HepG2 (cell line): Measurements from ENCODE around the gene USP36. TPM values are rescaled to one million over a fixed set of nuclear protein-coding genes. Genes with fewer than 3 reads are reported as not detected.

Source experiments
- ATAC-seq: fragments of 200-7000 bp; cut with Tn5 transposase; 3 replicates; pipeline ENCODE4 v1.9.1; 2020; ENCODE audit warnings: mild to moderate bottlenecking, moderate library complexity
- BruUV-seq: library from RNA; stranded (reverse); fragments of 400-500 nt; replicated peaks from 2 replicates; lab custom pipeline; 2021; lab: Mats Ljungman, UMichigan
- CTCF ChIA-PET: fragments of 300-600 bp; formaldehyde crosslinking; extraction: SDS; loops from one replicate; lab custom pipeline; 2021; ENCODE audit warnings: low total read pairs, inconsistent platforms, low intra/inter-chr PET ratio; lab: Yijun Ruan, JAX
- POLR2A ChIA-PET: fragments of 350-600 bp; sonication (Branson Sonifier 250); formaldehyde crosslinking; loops from one replicate; lab custom pipeline; 2020; ENCODE audit warnings: antibody characterized with exemption, inconsistent platforms; lab: Yijun Ruan, JAX
- DNase-seq: peaks from one replicate; pipeline ENCODE4 v3.0.0-alpha.2; 2015; ENCODE audit warnings: low spot score
- FAIRE-seq: peaks from 3 replicates; lab custom pipeline; 2011; peaks lifted over from hg19 to GRCh38; lab: Jason Lieb, UNC
- H2AFZ ChIP-seq: one replicate; pipeline ENCODE4 v1.6.1; 2011; ENCODE audit warnings: low read length, inconsistent platforms
- H3K27ac ChIP-seq: fragments of 300-600 bp; 3 replicates; pipeline ENCODE4 v1.8.0; 2011; ENCODE audit warnings: mixed run types, mild to moderate bottlenecking, mixed read lengths, low read length, inconsistent platforms; ENCODE audit not compliant: insufficient read depth; ENCODE audit errors: extremely low read length
- H3K27me3 ChIP-seq, 2 experiments: fragments of 200-600 bp in 1 of 2; 2 replicates in 1 of 2; 3 replicates in 1 of 2; pipeline versions ENCODE4 v1.6.0 to v1.8.0; 2011; ENCODE audit warnings: low read length in 2 of 2, mild to moderate bottlenecking in 2 of 2, moderate library complexity in 2 of 2, inconsistent platforms in 1 of 2; ENCODE audit not compliant: insufficient read depth in 2 of 2, control insufficient read depth in 1 of 2
- H3K36me3 ChIP-seq, 2 experiments: fragments of 200-600 bp in 1 of 2; replicated peaks in 1 of 2; 2 replicates in 1 of 2; 3 replicates in 1 of 2; pipeline versions ENCODE4 v1.5.1 to v1.8.0; 2011; ENCODE audit warnings: low read length in 2 of 2, inconsistent platforms in 1 of 2; ENCODE audit not compliant: insufficient read depth in 2 of 2, control insufficient read depth in 1 of 2
- H3K4me1 ChIP-seq: 2 replicates; pipeline ENCODE4 v1.5.1; 2012; ENCODE audit warnings: low read length, inconsistent platforms; ENCODE audit not compliant: insufficient read depth
- H3K4me2 ChIP-seq: 2 replicates; pipeline ENCODE4 v1.6.0; 2011; ENCODE audit warnings: low read depth, low read length, inconsistent platforms
- H3K4me3 ChIP-seq, 3 experiments: fragments of 200-600 bp in 1 of 3; sonication (generic), shearing (Covaris generic) in 1 of 3; replicated peaks in 1 of 3; 2 replicates each; pipeline ENCODE4 v1.5.1; 2011 to 2016; ENCODE audit warnings: low read length in 3 of 3, inconsistent platforms in 2 of 3, low read depth in 2 of 3, mild to moderate bottlenecking in 2 of 3, control low read depth in 1 of 3, mixed read lengths in 1 of 3; ENCODE audit not compliant: insufficient read depth in 1 of 3
- H3K79me2 ChIP-seq: one replicate; pipeline ENCODE4 v1.6.1; 2011; ENCODE audit warnings: low read length, inconsistent platforms; ENCODE audit not compliant: insufficient read depth
- H3K9ac ChIP-seq: 2 replicates; pipeline ENCODE4 v1.6.0; 2011; ENCODE audit warnings: mild to moderate bottlenecking, low read depth, low read length, inconsistent platforms; ENCODE audit not compliant: insufficient read depth
- H3K9me3 ChIP-seq: 2 replicates; pipeline ENCODE4 v1.5.1; 2012; ENCODE audit warnings: mild to moderate bottlenecking, low read length
- H4K20me1 ChIP-seq: 2 replicates; pipeline ENCODE4 v1.6.0; 2011; ENCODE audit warnings: inconsistent platforms, mild to moderate bottlenecking, low read length, moderate library complexity; ENCODE audit not compliant: insufficient read depth
- NR3C1 ChIP-seq: sonication (generic); formaldehyde crosslinking; IDR thresholded peaks from 2 replicates; pipeline ENCODE4 v1.4.0; 2020; ENCODE audit warnings: missing genetic modification reagents
- PCBP1 ChIP-seq: fragments of 200-400 bp; formaldehyde crosslinking; IDR thresholded peaks from 2 replicates; pipeline ENCODE4 v1.6.1; 2017; ENCODE audit warnings: mild to moderate bottlenecking, low read depth, low read length, borderline replicate concordance
- PLRG1 ChIP-seq: fragments of 450-650 bp; conservative IDR thresholded peaks from 2 replicates; pipeline ENCODE4 v1.6.1; 2016
- RXRA ChIP-seq: sonication (generic); formaldehyde crosslinking; IDR thresholded peaks from 2 replicates; pipeline ENCODE4 v1.5.1; 2020; ENCODE audit warnings: missing genetic modification reagents
- SPEN ChIP-seq: sonication (generic); formaldehyde crosslinking; IDR thresholded peaks from 2 replicates; pipeline ENCODE4 v1.5.1; 2020; ENCODE audit warnings: low read depth, mild to moderate bottlenecking, missing genetic modification reagents
- TBX3 ChIP-seq: fragments of 450-650 bp; IDR thresholded peaks from 2 replicates; pipeline ENCODE4 v1.6.1; 2017; ENCODE audit warnings: antibody characterized with exemption, mild to moderate bottlenecking, inconsistent platforms, borderline replicate concordance
- ZNF543 ChIP-seq: sonication (generic); formaldehyde crosslinking; IDR thresholded peaks from 2 replicates; pipeline ENCODE4 v1.4.0; 2020; ENCODE audit warnings: mild to moderate bottlenecking, missing genetic modification reagents
- ZNF724P ChIP-seq: sonication (generic); formaldehyde crosslinking; IDR thresholded peaks from 2 replicates; pipeline ENCODE4 v1.8.0; 2022; ENCODE audit warnings: missing genetic modification reagents, borderline replicate concordance
- ZNF891 ChIP-seq: sonication (generic); formaldehyde crosslinking; IDR thresholded peaks from 2 replicates; pipeline ENCODE4 v1.5.0; 2020; ENCODE audit warnings: mild to moderate bottlenecking, missing genetic modification reagents
- WGBS: methylation state at CpG from one replicate; pipeline ENCODE4 v1.1.6; 2017; ENCODE audit warnings: low lambda C conversion rate; 5-methylcytosine and 5-hydroxymethylcytosine counted together
- in situ Hi-C: cut with HindIII; loops from 2 replicates; pipeline ENCODE4 v1.10.0; 2017; ENCODE audit warnings: low pct_unique_long_range_greater_than_20kb; ENCODE audit not compliant: extremely low pct_ligation_motif_present
- intact Hi-C: fragments of 100-400 bp; cut with micrococcal nuclease; formaldehyde crosslinking; loops from one replicate; pipeline ENCODE4 v1.10.0; 2022; ENCODE audit not compliant: unreplicated experiment
- polyA plus RNA-seq, 8 experiments: library from polyadenylated mRNA; depleted of rRNA in 3 of 8; stranded (reverse) in 7 of 8; unstranded in 1 of 8; fragments of >200 nt; fragmentation: Illumina TruSeq in 4 of 8; extraction: Trizol in 4 of 8; gene quantifications; 2 replicates each; pipeline versions ENCODE4 v1.2.1 to v1.2.3, GENCODE V29; 2011 to 2016; ENCODE audit warnings: low read depth in 4 of 8, missing spikeins in 1 of 8, mixed read lengths in 1 of 8; ENCODE audit not compliant: insufficient read depth in 1 of 8
- total RNA-seq, 5 experiments: library from RNA; depleted of rRNA; stranded (reverse); fragments of >200 nt; fragmentation: Illumina TruSeq; extraction: Trizol; gene quantifications; 2 replicates each; pipeline ENCODE4 v1.2.3, GENCODE V29; 2016; ENCODE audit warnings: low read depth in 1 of 5
- TF ChIP-seq, protein P1 (sequence below): fragments of 450-650 bp; IDR thresholded peaks from 2 replicates; pipeline ENCODE4 v1.6.1; 2016
- TF ChIP-seq, protein P2 (sequence below): sonication (generic); formaldehyde crosslinking; IDR thresholded peaks from 2 replicates; pipeline ENCODE4 v1.4.0; 2020; ENCODE audit warnings: mild to moderate bottlenecking, missing genetic modification reagents
- TF ChIP-seq, protein P3 (sequence below): sonication (generic); formaldehyde crosslinking; conservative IDR thresholded peaks from 2 replicates; pipeline ENCODE4 v1.4.0; 2020; ENCODE audit warnings: missing genetic modification reagents
- TF ChIP-seq, protein P4 (sequence below): sonication (generic); formaldehyde crosslinking; IDR thresholded peaks from 2 replicates; pipeline ENCODE4 v1.5.0; 2020; ENCODE audit warnings: missing genetic modification reagents, mild to moderate bottlenecking, borderline replicate concordance
- TF ChIP-seq, protein P5 (sequence below): sonication (generic); formaldehyde crosslinking; IDR thresholded peaks from 2 replicates; pipeline ENCODE4 v1.4.0; 2020; ENCODE audit warnings: missing genetic modification reagents, borderline replicate concordance

Gene USP36
- total and polyA plus RNA-seq, 2 of the 13 experiments (the other 11 are each of a cell fraction or from before 2014, with no cell fraction given), result 29.6 to 45.9 TPM

DNA sequence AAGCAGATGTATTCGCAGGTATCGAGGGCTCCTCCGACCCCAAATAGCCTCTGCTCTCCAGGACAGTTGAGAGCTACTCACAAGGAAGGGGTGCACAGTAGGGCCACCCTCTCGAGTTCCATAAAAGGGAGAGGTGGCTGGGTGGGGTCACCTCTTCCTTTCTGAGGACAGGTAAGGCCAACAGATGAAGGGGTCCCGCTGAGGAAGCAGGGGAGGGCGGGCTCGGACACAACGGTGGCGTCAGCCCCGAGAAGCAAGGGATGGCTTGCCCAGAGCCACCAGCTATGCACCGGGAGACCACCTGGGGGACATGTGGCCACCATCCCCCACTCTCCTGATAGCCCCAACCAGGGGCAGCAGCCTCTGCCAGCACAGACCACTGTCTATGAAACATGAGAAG, 43.4 kb downstream of the USP36 start:
- 96% methylated on average over 10 of the region's 11 CpGs for WGBS
- no peak overlapping the region for H3K27ac ChIP-seq
- ATAC-seq (no peak), FAIRE-seq (no peak)
- BruUV-seq, result no TSS peak
- peaks cover 52 to 66% of the 10 kb centered on the region in 2 experiments for H3K36me3 ChIP-seq
- H3K9ac ChIP-seq, result no peak overlapping the region
- no peak overlapping the region for H2AFZ ChIP-seq
- no peaks in the 10 kb centered on the region for H4K20me1 ChIP-seq
- TF ChIP-seq ZNF543 (CRISPR knock-in tag) (no peak), PCBP1 (no peak), PLRG1 (no peak), TBX3 (no peak), RXRA (CRISPR knock-in tag) (no peak), ZNF724P (CRISPR knock-in tag) (no peak), SPEN (no peak), NR3C1 (no peak), ZNF891 (CRISPR knock-in tag) (no peak)
- TF ChIP-seq, protein P1, sequence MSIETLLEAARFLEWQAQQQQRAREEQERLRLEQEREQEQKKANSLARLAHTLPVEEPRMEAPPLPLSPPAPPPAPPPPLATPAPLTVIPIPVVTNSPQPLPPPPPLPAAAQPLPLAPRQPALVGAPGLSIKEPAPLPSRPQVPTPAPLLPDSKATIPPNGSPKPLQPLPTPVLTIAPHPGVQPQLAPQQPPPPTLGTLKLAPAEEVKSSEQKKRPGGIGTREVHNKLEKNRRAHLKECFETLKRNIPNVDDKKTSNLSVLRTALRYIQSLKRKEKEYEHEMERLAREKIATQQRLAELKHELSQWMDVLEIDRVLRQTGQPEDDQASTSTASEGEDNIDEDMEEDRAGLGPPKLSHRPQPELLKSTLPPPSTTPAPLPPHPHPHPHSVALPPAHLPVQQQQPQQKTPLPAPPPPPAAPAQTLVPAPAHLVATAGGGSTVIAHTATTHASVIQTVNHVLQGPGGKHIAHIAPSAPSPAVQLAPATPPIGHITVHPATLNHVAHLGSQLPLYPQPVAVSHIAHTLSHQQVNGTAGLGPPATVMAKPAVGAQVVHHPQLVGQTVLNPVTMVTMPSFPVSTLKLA, result no peak
- TF ChIP-seq, protein P2, sequence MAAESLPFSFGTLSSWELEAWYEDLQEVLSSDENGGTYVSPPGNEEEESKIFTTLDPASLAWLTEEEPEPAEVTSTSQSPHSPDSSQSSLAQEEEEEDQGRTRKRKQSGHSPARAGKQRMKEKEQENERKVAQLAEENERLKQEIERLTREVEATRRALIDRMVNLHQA, result no peak
- TF ChIP-seq, protein P3, sequence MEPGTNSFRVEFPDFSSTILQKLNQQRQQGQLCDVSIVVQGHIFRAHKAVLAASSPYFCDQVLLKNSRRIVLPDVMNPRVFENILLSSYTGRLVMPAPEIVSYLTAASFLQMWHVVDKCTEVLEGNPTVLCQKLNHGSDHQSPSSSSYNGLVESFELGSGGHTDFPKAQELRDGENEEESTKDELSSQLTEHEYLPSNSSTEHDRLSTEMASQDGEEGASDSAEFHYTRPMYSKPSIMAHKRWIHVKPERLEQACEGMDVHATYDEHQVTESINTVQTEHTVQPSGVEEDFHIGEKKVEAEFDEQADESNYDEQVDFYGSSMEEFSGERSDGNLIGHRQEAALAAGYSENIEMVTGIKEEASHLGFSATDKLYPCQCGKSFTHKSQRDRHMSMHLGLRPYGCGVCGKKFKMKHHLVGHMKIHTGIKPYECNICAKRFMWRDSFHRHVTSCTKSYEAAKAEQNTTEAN (CRISPR knock-in tag), result no peak
- TF ChIP-seq, protein P4, sequence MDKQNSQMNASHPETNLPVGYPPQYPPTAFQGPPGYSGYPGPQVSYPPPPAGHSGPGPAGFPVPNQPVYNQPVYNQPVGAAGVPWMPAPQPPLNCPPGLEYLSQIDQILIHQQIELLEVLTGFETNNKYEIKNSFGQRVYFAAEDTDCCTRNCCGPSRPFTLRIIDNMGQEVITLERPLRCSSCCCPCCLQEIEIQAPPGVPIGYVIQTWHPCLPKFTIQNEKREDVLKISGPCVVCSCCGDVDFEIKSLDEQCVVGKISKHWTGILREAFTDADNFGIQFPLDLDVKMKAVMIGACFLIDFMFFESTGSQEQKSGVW (CRISPR knock-in tag), result no peak
- TF ChIP-seq, protein P5, sequence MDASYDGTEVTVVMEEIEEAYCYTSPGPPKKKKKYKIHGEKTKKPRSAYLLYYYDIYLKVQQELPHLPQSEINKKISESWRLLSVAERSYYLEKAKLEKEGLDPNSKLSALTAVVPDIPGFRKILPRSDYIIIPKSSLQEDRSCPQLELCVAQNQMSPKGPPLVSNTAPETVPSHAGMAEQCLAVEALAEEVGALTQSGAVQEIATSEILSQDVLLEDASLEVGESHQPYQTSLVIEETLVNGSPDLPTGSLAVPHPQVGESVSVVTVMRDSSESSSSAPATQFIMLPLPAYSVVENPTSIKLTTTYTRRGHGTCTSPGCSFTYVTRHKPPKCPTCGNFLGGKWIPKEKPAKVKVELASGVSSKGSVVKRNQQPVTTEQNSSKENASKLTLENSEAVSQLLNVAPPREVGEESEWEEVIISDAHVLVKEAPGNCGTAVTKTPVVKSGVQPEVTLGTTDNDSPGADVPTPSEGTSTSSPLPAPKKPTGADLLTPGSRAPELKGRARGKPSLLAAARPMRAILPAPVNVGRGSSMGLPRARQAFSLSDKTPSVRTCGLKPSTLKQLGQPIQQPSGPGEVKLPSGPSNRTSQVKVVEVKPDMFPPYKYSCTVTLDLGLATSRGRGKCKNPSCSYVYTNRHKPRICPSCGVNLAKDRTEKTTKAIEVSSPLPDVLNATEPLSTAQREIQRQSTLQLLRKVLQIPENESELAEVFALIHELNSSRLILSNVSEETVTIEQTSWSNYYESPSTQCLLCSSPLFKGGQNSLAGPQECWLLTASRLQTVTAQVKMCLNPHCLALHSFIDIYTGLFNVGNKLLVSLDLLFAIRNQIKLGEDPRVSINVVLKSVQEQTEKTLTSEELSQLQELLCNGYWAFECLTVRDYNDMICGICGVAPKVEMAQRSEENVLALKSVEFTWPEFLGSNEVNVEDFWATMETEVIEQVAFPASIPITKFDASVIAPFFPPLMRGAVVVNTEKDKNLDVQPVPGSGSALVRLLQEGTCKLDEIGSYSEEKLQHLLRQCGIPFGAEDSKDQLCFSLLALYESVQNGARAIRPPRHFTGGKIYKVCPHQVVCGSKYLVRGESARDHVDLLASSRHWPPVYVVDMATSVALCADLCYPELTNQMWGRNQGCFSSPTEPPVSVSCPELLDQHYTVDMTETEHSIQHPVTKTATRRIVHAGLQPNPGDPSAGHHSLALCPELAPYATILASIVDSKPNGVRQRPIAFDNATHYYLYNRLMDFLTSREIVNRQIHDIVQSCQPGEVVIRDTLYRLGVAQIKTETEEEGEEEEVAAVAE (CRISPR knock-in tag), result no peak
- TF ChIP-seq, all 625 proteins: peak for 0
- in situ Hi-C loops, result no loop called here
- H3K4me2 ChIP-seq, result no peak overlapping the region
- CTCF ChIA-PET, result no interaction called here
- H3K9me3 ChIP-seq, result no peaks in the 10 kb centered on the region
- peaks cover 3% of the 10 kb centered on the region; the same call in 1 of the 2 replicates for H3K4me1 ChIP-seq
- no peak overlapping the region for H3K4me3 ChIP-seq
- POLR2A ChIA-PET, result no interaction called here
- no peaks in the 10 kb centered on the region for H3K79me2 ChIP-seq
- H3K27me3 ChIP-seq, result no peaks in the 10 kb centered on the region
- no peak for DNase-seq
- intact Hi-C loops, result loop anchor here (10.0 kb wide), 1 partner anchor 302 kb away; no protein-coding TSS in a partner anchor
